GF-D8 (cell line): Measurements from ENCODE around the gene GJB2.
"Not testable (repeated sequence)": the region's sequence is repeated elsewhere in the genome, so short reads cannot be mapped to it uniquely, and the experiment has no call there.

Experiments
- DNase-seq: peaks from one replicate; lab custom pipeline; 2025; lab: John Stamatoyannopoulos, UW

Gene GJB2

DNA sequence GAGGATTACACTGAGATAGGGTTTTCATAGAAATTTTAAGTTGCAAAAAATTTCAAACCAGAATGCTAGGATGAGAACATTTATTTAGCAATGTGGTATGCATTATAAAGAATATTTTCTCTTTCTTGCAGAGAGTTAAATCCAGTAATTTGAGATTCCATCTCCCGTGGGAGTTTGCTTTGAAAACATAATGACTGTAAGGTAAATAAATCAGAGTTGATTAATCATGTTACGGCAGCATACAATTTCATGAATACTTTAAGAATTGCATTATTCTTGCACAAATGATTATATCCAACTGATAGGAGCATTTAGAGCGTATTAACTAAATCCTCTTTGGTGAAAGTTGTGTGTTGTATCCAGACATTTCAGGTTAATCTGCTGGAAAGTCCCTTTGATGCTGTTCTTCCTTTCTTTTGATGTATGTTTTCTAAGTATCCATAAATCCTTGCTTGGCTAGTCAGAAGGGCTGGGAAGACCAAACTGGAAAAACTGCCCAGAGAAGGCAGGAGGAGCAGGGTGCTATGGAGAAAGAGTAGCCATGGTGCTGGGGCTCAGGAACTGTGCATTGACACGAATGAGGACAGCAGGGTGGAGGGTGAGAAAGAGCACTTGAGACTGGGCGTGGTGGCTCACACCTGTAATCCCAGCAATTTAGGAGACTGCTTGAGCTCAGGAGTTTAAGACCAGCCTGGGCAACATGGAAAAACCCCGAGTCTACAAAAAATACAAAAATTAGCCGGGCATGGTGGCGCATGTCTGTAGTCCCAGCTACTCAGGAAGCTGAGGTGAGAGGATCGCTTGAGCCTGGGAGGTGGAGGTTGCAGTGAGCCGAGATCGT, 27.1 kb downstream of the GJB2 start:
- no peak for DNase-seq

DNA sequence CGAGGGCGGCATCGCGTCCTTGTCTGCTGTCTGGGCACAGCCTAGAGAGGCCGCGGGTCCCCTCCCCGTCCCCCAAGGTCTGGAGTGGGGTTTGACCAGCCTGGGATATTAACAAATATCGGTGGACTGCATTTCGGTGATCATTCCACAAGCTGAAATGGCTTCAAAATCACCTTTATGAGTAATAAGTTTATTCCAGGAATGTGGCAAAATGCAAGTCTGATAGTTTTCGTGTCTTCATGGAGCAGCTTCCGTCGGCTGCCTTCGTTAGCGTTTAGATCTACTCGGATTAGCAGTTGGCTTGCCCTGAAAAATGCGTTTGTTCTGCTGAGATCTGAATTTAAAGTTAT, 30.8 kb downstream of the GJB2 start:
- DNase-seq, result no peak

DNA sequence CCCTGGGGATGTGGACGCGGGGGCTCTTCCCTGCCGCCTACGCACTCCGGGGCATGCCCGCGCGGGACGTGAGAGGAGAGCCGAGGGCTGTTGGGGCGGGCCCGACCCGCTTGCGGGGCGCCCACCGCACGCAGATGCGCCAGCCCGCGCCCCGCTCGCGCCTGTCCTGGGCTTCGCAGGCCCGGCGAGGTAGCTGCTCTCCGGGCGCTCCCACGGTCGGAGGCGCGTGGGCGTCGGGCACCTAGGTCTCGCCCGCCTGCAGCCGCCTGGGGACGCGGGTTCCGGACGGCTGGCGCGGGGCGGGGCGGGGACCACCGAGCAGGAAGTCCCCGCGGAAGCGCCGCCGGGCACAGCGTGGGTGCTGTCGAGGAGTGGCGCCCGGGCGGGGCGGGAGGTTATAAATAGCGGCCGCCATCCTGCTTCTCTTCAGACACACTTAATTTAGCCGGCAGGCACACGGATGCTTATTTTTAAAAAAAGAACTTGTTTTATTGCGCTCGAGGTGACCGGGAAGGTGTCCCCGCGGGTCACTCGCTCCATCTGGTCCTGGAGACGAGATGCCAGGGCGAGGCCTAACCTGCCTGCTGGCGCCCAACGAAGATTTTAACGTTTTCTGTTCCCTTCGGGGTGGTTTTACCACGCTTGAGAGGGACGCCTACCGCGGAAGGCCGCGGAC, 31.3 kb downstream of the GJB2 start:
- DNase-seq, result no peak

DNA sequence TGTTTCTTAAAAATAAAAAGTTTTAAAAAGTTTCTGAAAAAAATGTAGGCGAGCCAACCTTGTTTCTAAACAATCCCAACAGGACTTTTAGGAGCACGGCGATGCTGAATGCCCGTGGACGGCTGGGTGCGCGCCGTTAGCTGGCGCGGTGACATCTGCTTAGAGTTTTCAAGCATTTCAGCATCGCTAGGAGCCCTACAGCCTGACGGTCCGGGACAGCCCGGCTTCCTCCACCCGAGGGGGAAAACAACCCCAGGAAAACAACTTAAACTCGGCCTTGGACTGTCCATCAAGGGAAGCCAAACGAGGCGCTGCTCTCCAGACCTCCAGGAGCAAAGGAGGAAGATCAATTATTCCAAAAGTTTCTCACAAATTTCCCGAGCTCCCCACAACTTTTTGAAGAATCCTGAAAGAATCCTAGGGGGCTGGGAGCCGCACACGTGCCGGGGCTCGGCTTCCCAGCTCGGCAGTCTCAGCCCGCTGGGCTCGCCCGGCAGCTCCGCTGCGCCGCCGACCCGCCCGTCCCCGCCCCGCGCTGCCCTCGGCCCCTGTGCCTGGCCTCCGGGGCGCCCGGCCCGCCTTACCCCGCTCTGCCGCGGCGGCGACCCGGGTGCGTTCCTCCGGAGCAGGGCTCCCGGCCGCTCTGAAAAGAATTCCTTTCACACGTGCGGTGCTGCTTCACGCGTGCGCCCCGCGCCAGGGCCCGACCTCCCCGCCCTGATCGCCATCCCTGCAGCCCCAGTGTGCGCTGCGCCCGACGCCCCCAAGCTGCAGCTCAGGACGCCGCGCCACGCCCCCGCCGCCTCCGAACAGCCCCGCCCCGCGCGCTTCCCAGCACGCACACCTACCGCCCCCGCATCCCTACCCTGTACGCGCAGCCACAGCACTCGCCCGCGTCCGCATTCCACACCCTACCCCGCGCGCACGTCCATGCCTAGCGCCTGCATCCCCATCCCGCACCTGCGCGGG, 32.1 kb downstream of the GJB2 start, which contains the start of gene GJA3:
TSS of gene GJA3 (minus strand) at position 747 of the 969 bp plus-strand sequence. CDS start 17,764 bp downstream, outside the sequence.
- DNase-seq, result no peak

DNA sequence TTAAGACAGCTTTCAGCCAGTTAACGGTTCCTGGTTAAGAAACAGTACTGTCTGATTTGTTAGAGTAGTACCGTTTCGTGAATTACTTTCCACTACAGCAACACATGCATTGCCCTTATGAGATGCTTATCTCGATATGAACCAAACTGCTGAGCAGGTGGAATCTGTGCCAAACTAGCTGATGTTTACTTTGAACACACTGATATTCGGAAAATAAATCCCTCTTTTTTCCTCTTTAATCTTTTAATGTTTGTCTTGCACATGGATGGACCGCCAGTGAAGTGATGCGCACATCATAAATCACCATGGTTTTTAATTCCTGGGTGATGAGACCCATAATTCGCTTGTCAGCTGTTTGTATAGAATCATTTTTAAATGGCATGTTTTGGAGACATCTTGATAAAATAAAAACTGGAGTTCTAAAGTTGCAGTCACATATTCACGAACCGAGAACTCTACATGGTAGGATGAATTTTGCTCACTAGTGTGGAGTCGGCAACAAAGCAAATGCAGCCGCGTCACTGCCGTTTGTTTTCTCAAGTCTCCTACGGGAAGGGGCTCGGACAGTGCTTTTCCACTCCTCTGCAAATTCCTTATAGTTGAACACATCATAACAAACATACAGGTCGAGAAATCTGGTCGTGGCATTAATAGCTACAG, 33.0 kb downstream of the GJB2 start:
- no peak for DNase-seq

DNA sequence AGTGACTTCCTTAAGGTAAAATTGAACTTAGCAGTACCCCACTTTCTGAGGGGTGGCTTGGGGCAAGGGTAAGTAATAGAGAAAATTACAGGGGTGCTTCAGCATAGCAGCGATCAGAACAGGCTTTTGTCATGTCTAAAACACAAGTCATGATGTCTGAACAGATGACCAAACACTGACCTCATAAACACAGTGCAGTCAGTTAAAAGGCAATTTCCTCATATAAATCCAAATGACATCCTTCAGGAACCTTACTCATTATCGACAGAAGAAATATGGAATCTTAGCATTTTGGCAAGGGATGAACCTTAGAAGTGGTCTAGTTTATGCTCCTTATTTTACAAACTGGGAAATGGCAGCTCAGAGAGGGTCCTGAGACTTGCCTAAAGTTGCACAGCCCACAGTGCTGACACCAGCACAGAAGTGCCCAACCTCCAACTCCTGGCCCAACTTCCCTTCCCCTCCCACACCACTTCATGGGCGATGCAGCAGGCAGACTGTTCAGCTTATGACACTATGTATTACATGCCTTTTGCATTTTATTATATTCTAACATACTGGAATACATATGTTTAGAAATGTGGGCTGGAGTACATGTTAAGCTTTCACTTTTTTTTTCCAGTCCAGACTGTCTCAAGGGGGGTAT, 35.5 kb downstream of the GJB2 start:
- no peak for DNase-seq

DNA sequence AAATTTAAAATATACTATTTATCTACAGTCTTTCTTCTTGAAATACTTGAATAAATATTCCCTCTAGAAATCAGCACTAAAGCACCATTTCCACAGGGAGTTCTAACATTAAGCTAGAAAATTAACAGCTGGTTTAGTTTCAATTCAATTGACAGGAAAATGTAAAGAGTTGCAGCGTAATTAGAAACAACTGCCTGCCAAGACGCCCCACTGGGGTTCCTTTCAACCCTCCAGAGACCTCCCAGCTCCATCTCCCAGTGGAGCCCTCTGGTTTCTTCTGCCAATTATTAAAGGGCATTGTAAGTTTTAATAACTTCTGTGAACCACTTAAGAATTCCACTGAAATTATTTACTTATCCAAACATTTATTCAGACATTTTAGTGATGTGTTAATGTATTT, 36.0 kb downstream of the GJB2 start:
- no peak for DNase-seq

DNA sequence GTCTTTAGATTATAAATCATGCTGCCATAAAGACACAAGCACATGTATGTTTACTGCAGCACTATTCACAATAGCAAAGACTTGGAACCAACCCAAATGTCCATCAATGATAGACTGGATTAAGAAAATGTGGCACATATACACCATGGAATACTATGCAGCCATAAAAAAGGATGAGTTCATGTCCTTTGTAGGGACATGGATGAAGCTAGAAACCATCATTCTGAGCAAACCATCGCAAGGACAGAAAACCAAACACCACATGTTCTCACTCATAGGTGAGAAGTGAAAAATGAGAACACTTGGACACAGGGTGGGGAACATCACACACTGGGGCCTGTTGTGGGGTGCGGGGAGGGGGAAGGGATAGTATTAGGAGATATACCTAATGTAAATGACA, 39.4 kb downstream of the GJB2 start:
- not testable (repeated sequence) for DNase-seq

DNA sequence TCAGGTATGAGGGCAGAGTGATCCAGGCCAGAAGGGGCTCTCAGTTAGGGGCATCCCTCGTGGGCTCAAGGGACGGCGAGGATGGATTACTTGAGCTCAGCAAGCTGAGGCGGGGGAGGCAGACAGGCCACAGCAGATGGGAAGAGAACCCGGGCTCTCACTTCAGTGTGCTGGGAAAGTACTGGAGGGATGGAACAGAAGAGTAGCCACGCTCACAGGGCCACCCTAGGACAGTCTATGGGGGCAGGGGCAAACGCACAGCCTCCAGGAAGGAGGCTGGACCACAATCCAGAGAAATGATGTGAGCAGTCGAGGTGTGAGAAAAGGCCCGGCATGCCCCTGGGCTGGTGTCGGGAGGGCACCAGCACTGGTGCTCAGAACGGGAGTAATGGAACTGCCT, 41.1 kb downstream of the GJB2 start:
- DNase-seq, result no peak

DNA sequence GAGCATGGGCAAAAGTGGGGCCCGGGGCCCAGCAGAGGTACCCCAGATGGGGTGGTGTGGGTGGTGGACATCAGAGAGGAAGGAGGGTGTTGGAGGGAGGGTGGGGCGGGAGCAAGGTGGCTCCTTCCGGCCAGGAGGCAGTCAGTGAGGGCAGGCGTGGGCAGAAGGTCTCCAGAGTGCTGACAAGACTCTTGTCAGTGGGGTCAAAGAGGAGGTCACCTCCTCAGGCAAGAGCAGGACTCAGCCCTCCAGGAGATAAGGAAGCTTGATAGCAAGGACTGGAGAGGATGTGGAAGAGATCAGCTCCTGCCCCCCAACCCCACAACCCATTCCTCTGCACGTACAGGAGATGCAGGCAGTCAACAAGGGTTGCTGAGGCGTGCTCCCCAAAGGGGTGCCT, 41.7 kb downstream of the GJB2 start:
- DNase-seq, result no peak

DNA sequence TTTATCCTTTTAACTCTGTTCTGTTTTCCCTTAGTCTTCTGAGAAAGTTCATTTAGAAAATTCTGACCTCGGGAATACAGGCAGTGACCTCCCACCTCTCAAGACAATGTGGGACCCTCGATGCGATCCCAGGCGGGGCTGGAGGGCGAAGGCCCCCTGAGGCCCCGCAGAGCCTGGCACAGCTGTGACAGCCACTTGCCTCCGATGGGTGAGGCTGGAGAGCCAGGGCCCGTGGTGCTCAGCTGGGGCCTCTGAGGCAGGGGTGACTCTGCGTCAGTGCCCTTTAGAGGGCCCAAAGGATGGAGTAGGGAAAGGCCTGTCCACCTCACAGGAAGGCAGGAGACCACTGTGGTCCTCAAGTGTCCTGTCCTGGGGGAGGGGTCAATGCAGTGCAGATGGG, 42.2 kb downstream of the GJB2 start:
- no peak for DNase-seq

DNA sequence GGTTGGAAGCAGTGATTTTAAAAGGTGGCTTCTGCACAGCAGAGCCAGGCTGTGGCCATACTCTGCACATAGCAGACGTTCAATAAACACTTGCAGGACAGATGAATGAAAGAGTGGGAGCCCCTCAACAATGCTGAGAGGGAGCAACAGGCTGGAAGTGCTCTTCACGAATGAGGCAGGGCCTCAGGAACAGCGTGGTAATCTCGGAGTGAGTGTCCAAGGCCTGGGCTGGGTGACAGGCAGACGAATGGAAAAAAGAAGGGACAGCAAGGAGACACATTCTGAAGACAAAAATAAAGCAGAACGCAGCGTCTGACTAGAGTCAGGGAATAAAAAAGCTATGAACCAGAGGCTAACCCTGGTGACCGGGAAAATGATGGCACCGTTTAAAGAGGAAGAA, 43.0 kb downstream of the GJB2 start:
- no peak for DNase-seq

DNA sequence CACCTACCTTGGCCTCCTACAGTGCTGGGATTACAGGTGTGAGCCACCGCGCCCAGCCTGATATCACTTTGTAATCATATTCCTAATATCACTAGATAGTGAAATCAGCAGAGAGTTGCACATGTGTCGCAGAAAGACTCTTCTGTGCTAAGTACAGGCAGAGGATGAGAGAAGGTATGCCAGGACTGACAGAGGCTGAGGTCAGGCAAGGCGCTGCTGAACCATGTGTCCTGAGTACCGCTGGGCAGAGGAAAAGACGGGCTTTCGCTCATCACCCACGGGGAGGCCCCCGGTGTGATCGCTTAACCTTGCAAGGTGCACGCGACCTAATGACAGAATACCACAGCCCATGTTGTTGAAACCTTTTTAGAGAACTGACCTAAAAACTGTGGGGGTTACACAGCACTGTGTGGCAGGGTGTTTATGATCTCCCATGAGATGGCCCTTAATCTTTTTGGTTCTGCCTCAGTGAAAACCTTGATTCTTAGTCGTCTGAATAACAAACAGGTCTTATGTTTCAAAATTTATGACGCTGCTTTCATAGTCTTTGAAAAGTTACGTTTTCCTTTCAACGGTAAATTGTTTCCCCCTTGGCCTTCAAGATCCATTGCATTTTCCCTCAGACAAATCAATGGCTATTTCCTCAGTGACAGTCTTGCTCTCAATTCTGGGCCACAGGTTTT, 44.1 kb downstream of the GJB2 start:
- no peak for DNase-seq

DNA sequence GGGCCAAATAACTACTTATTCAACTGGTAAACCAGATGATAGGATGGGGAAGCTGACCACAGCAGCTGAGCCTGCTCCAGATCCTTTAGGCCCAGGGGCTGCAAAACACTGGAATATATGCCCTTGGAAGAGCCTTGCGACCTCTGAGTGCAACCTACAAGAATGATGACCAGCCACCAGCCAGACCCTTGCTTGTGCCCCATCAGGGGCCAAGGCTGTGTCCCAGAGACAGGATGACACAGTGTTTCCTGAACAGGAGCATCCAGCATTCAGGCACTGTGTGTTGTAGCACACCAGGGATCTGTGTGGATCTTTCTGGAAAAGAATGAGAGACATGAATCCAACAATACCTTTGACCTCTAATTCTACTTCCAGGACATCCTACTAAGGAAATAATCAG, 46.4 kb downstream of the GJB2 start:
- DNase-seq, result no peak

DNA sequence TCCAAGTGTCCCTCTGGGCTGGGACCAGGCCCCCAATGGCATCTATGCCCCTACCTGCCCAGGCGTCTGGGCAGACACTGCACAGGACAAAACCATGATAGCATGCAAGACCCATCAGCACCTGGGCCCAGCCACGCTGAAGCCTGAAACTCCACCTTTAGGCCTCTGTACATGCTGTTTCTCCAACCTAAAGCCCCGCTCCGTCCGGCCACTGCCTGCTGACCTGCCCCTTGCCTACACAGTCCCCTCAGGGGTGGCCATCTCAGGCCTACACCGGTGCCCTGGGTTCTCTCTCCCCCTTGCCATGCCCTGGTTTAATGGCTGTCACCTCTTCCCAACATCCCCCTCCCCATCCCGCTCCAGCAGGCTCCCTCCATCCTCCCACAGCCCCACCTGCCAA, 47.2 kb downstream of the GJB2 start:
- DNase-seq, result no peak

DNA sequence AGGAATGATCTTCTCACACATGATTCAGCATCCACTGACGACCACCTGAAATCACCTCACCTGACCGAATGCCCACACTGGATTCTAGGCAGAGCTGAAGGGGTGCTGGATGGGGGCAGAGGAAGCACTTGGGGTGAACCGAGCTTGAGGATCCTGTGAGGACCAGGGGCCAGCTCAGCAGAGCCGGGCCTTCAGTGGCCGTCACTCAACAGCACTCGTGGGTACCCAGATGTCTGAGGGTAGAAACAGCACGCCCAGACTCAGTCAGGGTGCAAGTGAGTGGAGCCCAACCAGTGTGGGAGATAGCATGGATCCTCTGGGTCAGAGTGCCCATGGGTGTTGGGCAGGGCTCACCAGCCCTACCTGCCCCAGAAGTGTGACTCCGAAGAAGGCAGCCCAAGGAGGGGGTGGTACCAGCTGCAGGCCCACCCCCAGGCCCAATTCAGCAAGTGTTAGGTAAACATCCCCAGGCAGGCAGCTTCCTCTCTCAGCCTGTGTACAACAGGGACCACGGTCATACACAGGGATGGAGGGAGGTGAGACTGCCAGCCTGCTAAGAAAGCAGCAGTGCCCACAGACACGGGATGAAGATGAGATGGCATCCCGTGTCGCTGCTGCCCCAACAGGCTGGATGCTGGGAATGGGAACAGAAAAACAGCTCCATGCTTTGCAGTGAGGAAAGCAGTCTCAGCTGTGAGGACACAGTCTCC, 48.4 kb downstream of the GJB2 start:
- DNase-seq, result no peak

DNA sequence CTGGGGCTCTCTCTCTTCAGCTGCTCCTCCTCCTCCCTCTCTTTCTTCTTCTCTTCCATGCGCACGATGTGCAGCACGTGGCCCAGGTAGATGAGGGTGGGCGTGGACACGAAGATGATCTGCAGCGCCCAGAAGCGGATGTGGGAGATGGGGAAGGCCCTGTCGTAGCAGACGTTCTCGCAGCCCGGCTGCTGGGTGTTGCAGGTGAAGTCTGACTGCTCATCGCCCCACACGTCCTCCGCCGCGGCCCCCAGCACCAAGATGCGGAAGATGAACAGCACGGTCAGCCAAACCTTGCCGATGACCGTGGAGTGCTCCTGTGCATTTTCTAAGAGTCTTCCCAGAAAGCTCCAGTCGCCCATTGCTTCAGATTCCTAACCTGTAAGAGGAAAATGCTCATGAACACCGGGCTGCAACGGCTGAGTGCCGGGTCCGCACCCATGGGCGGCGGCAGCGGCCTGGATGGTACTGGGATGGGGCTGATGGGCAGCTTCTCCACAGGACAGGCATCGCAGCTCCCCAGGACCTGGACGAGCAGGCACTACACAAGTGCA, 49.7 kb downstream of the GJB2 start:
- no peak for DNase-seq

DNA sequence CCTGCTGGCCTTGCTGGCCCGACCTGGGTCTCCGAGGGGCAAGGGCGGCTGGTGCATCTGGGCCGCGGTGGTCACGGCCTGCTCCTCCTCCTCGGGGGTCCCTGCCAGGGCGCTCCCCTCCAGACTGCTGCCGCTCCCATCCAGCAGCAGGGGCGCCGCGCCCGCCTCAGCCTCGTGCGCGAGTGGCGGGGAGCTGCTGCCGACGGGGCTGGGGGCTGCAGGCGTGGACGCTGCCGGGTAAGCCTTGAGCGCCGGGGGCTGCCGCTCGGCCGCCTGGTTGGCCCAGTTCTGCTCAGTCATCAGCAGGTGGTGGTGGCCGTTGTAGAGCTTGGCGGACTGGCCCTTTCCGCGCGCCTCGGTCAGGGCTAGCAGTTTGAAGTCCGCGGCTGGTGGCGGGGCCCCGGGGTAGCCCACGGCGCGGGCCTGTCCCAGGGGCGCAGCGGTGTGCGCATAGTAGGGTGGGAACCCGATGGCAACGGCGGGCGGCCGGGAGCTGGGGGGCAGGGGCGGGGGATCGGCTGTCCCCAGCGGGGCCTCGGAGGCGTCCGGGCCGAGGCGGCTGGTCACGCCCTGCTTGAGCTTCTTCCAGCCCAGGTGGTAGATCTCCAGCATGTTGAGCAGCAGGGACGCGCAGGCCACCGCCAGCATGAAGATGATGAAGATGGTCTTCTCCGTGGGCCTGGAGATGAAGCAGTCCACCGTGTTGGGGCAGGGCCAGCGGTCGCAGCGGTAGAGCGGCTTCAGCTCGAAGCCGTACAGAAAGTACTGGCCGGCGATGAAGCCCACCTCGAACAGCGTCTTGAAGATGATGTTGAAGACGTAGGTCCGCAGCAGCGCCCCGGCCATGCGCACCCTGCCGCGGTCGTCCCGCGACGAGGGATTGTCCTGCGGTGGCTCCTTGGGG, 50.5 kb downstream of the GJB2 start:
- DNase-seq, result no peak
